ENCODE data around the gene KATNAL1. TPM values are rescaled to one million over a fixed set of nuclear protein-coding genes. Genes with fewer than 3 reads are reported as not detected.

KATNAL1 gene
- total RNA-seq, 3 donors from 2014 or later = 3.4 to 45.5 (median 5.8) TPM

- ATAC-seq = no peak
- H3K4me1 ChIP-seq (ENCODE audit: low read depth) = no peaks in the 10 kb centered on the region
- no peak for DNase-seq
- TF ChIP-seq CTCF (IDR thresholded peaks at IDR 0.05) = no peak
- no peaks in the 10 kb centered on the region for H3K9me3 ChIP-seq
- no peaks in the 10 kb centered on the region for H3K36me3 ChIP-seq (ENCODE audit: low read depth)
- intact Hi-C loops (cut with DNase I, micrococcal nuclease) = no loop called here
- no peak overlapping the region for H3K4me3 ChIP-seq
These were observed 134.6 kb downstream of the KATNAL1 start for GRCh38 chr13:30172593-30173302.

- H3K4me1 ChIP-seq (ENCODE audit: low read depth) = no peaks in the 10 kb centered on the region
- H3K36me3 ChIP-seq (ENCODE audit: low read depth) = no peaks in the 10 kb centered on the region
- TF ChIP-seq CTCF (IDR thresholded peaks at IDR 0.05) = no peak
- DNase-seq (no peak), ATAC-seq (no peak)
- H3K4me3 ChIP-seq = no peak overlapping the region
- H3K9me3 ChIP-seq = no peaks in the 10 kb centered on the region
- intact Hi-C loops (cut with DNase I, micrococcal nuclease) = no loop called here
These were observed 136.8 kb downstream of the KATNAL1 start for GRCh38 chr13:30170569-30170968.

DNA sequence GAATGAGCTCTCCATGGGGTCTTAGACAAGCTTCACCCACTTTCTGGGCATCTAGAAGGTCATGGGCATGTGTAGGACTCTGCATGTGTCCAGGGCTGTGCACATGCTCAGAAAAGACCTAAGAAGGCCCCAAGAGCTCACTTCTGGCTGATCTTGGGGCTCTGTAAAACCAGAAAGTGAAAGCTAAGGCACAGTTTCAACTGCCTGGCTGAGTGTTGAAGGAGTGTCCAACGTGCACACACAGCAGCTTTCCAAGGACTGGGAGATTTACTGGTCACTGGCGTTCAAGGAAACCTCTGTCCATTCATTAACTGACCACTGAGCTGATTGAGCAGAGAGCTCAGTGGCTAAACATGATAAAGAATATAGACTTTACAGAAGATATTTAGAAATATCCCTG lies 137.9 kb downstream of the KATNAL1 start:
- intact Hi-C loops (cut with DNase I, micrococcal nuclease) = no loop called here
- Histone ChIP-seq H3K36me3 (ENCODE audit: low read depth) (no peaks in the 10 kb centered on the region), H3K9me3 (no peaks in the 10 kb centered on the region), H3K4me1 (ENCODE audit: low read depth) (no peaks in the 10 kb centered on the region), H3K4me3 (no peak overlapping the region)
- DNase-seq = no peak
- no peak for TF ChIP-seq CTCF (IDR thresholded peaks at IDR 0.05)
- ATAC-seq = peak; percentile 22

DNA sequence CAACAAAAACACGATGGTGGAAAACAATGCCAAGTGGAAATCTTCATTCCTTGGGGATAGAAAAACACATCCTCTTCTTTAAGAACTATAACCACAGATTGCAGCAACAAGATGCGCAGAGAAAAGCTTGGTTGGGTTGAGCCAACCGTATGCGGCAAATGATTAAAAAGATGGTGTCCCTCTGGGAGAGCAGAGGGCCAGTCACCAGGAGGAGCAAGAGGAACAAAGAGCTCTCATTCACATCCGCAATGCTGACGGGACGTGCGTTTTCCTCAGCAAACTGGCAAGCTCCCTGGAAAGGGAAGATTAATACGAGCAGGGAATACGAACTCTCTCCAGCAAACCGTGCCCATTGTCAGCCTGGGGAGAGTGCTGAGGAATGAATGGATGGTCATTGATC lies 141.6 kb downstream of the KATNAL1 start:
- ATAC-seq (no peak), DNase-seq (no peak)
- no peaks in the 10 kb centered on the region for H3K4me1 ChIP-seq (ENCODE audit: low read depth)
- no peaks in the 10 kb centered on the region for H3K36me3 ChIP-seq (ENCODE audit: low read depth)
- H3K4me3 ChIP-seq = no peak overlapping the region
- intact Hi-C loops (cut with DNase I, micrococcal nuclease) = no loop called here
- TF ChIP-seq CTCF (IDR thresholded peaks at IDR 0.05) = no peak
- no peaks in the 10 kb centered on the region for H3K9me3 ChIP-seq

DNA sequence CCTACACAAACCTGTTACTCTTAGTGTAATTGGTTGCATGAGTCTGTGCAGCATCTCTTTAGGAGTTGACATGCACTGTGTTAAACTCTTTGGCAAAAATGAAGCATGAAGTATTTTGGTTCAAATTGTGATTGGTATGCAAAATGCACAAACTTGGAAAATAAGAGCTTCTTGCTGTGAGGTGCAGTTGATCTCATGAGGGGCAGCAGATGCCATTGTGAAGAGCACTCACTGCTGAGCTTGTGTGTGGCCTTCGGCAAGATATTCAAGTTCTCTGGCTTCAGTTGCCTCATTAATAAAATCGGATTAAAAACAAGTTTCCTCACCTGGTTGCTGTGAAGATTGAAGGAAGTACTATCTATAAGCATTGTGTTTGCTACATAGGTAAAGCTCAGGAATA lies 142.3 kb downstream of the KATNAL1 start:
- DNase-seq (no peak), ATAC-seq (no peak)
- intact Hi-C loops (cut with DNase I, micrococcal nuclease) = no loop called here
- no peak for TF ChIP-seq CTCF (IDR thresholded peaks at IDR 0.05)
- H3K4me3 ChIP-seq = no peak overlapping the region
- no peaks in the 10 kb centered on the region for H3K36me3 ChIP-seq (ENCODE audit: low read depth)
- H3K4me1 ChIP-seq (ENCODE audit: low read depth) = no peaks in the 10 kb centered on the region
- no peaks in the 10 kb centered on the region for H3K9me3 ChIP-seq

GRCh38 chr13:30164146-30164545 lies 143.2 kb downstream of the KATNAL1 start:
- H3K4me3 ChIP-seq = no peak overlapping the region
- H3K36me3 ChIP-seq (ENCODE audit: low read depth) = no peaks in the 10 kb centered on the region
- intact Hi-C loops (cut with DNase I, micrococcal nuclease) = no loop called here
- DNase-seq = no peak
- no peaks in the 10 kb centered on the region for H3K4me1 ChIP-seq (ENCODE audit: low read depth)
- ATAC-seq = no peak
- TF ChIP-seq CTCF (IDR thresholded peaks at IDR 0.05) = no peak
- no peaks in the 10 kb centered on the region for H3K9me3 ChIP-seq
